Measurements from ENCODE around the gene HS3ST2. TPM values are rescaled to one million over a fixed set of nuclear protein-coding genes. Genes with fewer than 3 reads are reported as not detected.

Gene HS3ST2
- polyA plus RNA-seq, 1 of the 3 experiments (the other 2 are of a cell fraction) = not detected

DNA sequence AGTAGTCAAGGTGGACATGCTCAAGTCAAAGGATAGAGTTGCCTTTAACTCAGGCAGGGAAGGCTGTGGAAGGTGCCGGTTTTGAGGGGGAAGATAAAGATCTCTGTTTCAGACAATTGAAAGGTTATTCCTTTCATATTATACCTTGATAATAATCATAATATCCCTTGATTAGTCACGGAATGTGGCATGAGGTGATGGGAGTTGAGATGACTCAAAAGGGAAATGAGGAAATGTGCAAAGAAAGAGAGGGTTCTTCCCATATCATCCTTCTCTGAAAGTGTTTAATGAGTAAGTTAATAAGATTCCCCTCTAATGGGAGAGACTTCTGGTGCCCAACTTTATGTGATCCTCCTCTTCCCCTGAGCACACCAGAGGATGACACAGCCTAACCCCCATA, 43.1 kb upstream of the HS3ST2 start:
- no peaks in the 10 kb centered on the region for H3K9me2 ChIP-seq
- H3K36me3 ChIP-seq (replicated peaks in 1 of 2; ENCODE audit: control insufficient read depth in 1 of 2, insufficient read depth in 2 of 2, low read length in 1 of 2) = no peaks in the 10 kb centered on the region
- ChIA-PET CTCF (interaction anchor here (0.7 kb wide), 1 partner anchor 25 kb away, joined by 3 read pairs; no protein-coding TSS in a partner anchor), POLR2A (no interaction called here)
- TF ChIP-seq TAF1 (IDR thresholded peaks at IDR 0.05; ENCODE audit: borderline replicate concordance, low read depth, low read length) (no peak), FOSL2 (IDR thresholded peaks at IDR 0.05; ENCODE audit: borderline replicate concordance, low read depth) (no peak), EZH2phosphoT487 (IDR thresholded peaks at IDR 0.05; ENCODE audit: borderline replicate concordance, low read depth) (no peak), SIN3A (IDR thresholded peaks at IDR 0.05; ENCODE audit: borderline replicate concordance, low read depth, low read length) (no peak), YY1 (IDR thresholded peaks at IDR 0.05; ENCODE audit: low read depth) (no peak), USF1 (IDR thresholded peaks at IDR 0.05; ENCODE audit: borderline replicate concordance, low read depth) (no peak), EP300 (IDR thresholded peaks at IDR 0.05; ENCODE audit: borderline replicate concordance in 1 of 2, low read depth in 1 of 2, low read length in 1 of 2) (no peak), MEF2A (IDR thresholded peaks at IDR 0.05; ENCODE audit: borderline replicate concordance, low read depth) (no peak), FOXM1 (IDR thresholded peaks at IDR 0.05; ENCODE audit: low read depth) (no peak), NFIC (IDR thresholded peaks at IDR 0.05; ENCODE audit: borderline replicate concordance) (no peak), RXRA (IDR thresholded peaks at IDR 0.05; ENCODE audit: borderline replicate concordance, low read depth) (no peak), NRF1 (IDR thresholded peaks at IDR 0.05; ENCODE audit: low read depth, low read length) (no peak), MXI1 (IDR thresholded peaks at IDR 0.05; ENCODE audit: low read depth, low read length) (no peak), RCOR1 (IDR thresholded peaks at IDR 0.05; ENCODE audit: low read length) (no peak)
- TF ChIP-seq, protein P1, sequence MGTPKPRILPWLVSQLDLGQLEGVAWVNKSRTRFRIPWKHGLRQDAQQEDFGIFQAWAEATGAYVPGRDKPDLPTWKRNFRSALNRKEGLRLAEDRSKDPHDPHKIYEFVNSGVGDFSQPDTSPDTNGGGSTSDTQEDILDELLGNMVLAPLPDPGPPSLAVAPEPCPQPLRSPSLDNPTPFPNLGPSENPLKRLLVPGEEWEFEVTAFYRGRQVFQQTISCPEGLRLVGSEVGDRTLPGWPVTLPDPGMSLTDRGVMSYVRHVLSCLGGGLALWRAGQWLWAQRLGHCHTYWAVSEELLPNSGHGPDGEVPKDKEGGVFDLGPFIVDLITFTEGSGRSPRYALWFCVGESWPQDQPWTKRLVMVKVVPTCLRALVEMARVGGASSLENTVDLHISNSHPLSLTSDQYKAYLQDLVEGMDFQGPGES (IDR thresholded peaks at IDR 0.05; ENCODE audit: low read depth, low read length) = no peak
- H3K4me2 ChIP-seq = no peak overlapping the region
- no peak overlapping the region for H2AFZ ChIP-seq (ENCODE audit: low read depth)
- no peaks in the 10 kb centered on the region for H3K27me3 ChIP-seq (ENCODE audit: insufficient read depth)
- no peak overlapping the region for H3K4me3 ChIP-seq (ENCODE audit: low read depth in 2 of 2, low read length in 1 of 2)
- 32% methylated on average over 2 of the region's 2 CpGs for WGBS (ENCODE audit: low lambda C conversion rate)
- H3K9ac ChIP-seq = no peak overlapping the region
- H3K4me1 ChIP-seq (ENCODE audit: control insufficient read depth in 1 of 2, insufficient read depth in 2 of 2, low read depth in 1 of 2, low read length in 1 of 2) = peaks cover 0 to 6% of the 10 kb centered on the region in 2 experiments; a peak in 1 of 4 replicates
- DNase-seq = no peak
- no peaks in the 10 kb centered on the region for H3K9me3 ChIP-seq
- no peaks in the 10 kb centered on the region for H4K20me1 ChIP-seq (ENCODE audit: insufficient read depth)
- H3K79me2 ChIP-seq (ENCODE audit: insufficient read depth) = no peaks in the 10 kb centered on the region
- no peak overlapping the region for H3K27ac ChIP-seq (ENCODE audit: low read depth in 2 of 2, low read length in 1 of 2)
- no peaks in the 10 kb centered on the region for H3F3A ChIP-seq (replicated peaks; ENCODE audit: insufficient read depth)

DNA sequence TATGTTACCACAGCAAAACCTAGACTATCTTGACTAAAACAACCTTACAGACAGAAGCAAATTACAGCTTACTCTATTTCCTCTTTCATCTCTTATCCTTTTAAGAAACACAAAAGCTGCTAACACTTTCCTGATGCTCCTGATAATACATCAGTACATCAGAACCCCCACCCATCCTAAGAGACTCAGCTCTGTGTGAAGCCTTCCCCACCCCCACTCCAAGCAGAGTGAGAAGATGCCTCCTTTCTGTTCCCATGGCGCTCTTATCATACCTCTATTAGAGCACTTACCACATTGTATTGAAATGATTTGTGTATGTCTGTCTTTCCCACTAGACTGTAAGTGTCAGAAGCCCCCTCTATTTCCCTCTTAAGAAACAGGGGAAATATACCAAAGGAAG, 42.4 kb upstream of the HS3ST2 start:
- Histone ChIP-seq H3K4me3 (ENCODE audit: low read depth in 2 of 2, low read length in 1 of 2) (no peak overlapping the region), H3K4me2 (no peak overlapping the region), H3K36me3 (replicated peaks in 1 of 2; ENCODE audit: control insufficient read depth in 1 of 2, insufficient read depth in 2 of 2, low read length in 1 of 2) (no peaks in the 10 kb centered on the region), H3K4me1 (ENCODE audit: control insufficient read depth in 1 of 2, insufficient read depth in 2 of 2, low read depth in 1 of 2, low read length in 1 of 2) (peaks cover 0 to 2% of the 10 kb centered on the region in 2 experiments; a peak in 1 of 4 replicates), H3K9me2 (no peaks in the 10 kb centered on the region), H3K9me3 (no peaks in the 10 kb centered on the region), H3F3A (replicated peaks; ENCODE audit: insufficient read depth) (no peaks in the 10 kb centered on the region), H3K27ac (ENCODE audit: low read depth in 2 of 2, low read length in 1 of 2) (no peak overlapping the region), H2AFZ (ENCODE audit: low read depth) (no peak overlapping the region), H4K20me1 (ENCODE audit: insufficient read depth) (no peaks in the 10 kb centered on the region), H3K79me2 (ENCODE audit: insufficient read depth) (no peaks in the 10 kb centered on the region), H3K9ac (no peak overlapping the region), H3K27me3 (ENCODE audit: insufficient read depth) (no peaks in the 10 kb centered on the region)
- ChIA-PET POLR2A (no interaction called here), CTCF (interaction anchor here (0.7 kb wide), 1 partner anchor 26 kb away, joined by 3 read pairs; no protein-coding TSS in a partner anchor)
- WGBS (ENCODE audit: low lambda C conversion rate) = 48% methylated on average over 1 of the region's 1 CpG
- no peak for DNase-seq
- no peak for TF ChIP-seq RAD21 (IDR thresholded peaks at IDR 0.05; ENCODE audit: low read length)
- no peak for TF ChIP-seq POLR2AphosphoS5 (IDR thresholded peaks at IDR 0.05; ENCODE audit: low read depth, low read length)
- no peak for TF ChIP-seq FOSL2 (IDR thresholded peaks at IDR 0.05; ENCODE audit: borderline replicate concordance, low read depth)
- no peak for TF ChIP-seq YY1 (IDR thresholded peaks at IDR 0.05; ENCODE audit: low read depth)
- TF ChIP-seq FOXM1 (IDR thresholded peaks at IDR 0.05; ENCODE audit: low read depth) = no peak
- TF ChIP-seq PBX3 (IDR thresholded peaks at IDR 0.05) = no peak
- TF ChIP-seq USF2 (IDR thresholded peaks at IDR 0.05; ENCODE audit: borderline replicate concordance, low read depth, low read length) = no peak
- TF ChIP-seq NRF1 (IDR thresholded peaks at IDR 0.05; ENCODE audit: low read depth, low read length) = no peak
- TF ChIP-seq, protein P2, sequence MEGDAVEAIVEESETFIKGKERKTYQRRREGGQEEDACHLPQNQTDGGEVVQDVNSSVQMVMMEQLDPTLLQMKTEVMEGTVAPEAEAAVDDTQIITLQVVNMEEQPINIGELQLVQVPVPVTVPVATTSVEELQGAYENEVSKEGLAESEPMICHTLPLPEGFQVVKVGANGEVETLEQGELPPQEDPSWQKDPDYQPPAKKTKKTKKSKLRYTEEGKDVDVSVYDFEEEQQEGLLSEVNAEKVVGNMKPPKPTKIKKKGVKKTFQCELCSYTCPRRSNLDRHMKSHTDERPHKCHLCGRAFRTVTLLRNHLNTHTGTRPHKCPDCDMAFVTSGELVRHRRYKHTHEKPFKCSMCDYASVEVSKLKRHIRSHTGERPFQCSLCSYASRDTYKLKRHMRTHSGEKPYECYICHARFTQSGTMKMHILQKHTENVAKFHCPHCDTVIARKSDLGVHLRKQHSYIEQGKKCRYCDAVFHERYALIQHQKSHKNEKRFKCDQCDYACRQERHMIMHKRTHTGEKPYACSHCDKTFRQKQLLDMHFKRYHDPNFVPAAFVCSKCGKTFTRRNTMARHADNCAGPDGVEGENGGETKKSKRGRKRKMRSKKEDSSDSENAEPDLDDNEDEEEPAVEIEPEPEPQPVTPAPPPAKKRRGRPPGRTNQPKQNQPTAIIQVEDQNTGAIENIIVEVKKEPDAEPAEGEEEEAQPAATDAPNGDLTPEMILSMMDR (IDR thresholded peaks at IDR 0.05) = no peak
- TF ChIP-seq USF1 (IDR thresholded peaks at IDR 0.05; ENCODE audit: borderline replicate concordance, low read depth) = no peak
- no peak for TF ChIP-seq TCF12 (IDR thresholded peaks at IDR 0.05)
